ENCODE results near the gene GPR35.

DNA sequence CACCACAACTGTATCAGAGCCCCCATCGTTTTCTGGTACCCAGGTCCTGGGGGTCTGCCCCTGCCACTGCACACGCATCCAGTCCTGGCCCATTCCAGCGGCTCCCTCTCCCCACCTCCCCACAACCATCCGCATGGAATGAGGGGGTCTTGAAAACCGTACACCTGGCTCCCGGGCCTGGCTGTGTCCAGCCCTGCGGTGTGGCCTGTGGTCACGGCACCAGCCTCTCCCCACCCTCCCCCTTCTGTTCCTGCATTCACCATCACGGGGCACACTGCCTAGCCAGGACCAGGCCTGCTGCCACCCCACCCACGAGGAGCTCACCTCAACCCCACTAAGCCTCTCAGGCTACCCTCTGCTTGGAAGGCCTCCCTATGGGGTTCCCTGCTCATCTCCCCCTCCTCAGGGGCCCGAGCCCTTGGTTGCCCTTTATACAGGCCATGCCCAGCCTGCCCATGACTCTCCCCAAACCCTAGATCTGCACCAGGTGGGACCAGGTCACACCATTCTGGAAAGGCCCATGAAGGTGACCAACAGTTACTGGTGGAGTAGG lies 11.4 kb downstream of the GPR35 start:
- no peak for TF ChIP-seq POLR2A (IDR thresholded peaks at IDR 0.05; ENCODE audit: low read depth)
- TF ChIP-seq, protein P1, sequence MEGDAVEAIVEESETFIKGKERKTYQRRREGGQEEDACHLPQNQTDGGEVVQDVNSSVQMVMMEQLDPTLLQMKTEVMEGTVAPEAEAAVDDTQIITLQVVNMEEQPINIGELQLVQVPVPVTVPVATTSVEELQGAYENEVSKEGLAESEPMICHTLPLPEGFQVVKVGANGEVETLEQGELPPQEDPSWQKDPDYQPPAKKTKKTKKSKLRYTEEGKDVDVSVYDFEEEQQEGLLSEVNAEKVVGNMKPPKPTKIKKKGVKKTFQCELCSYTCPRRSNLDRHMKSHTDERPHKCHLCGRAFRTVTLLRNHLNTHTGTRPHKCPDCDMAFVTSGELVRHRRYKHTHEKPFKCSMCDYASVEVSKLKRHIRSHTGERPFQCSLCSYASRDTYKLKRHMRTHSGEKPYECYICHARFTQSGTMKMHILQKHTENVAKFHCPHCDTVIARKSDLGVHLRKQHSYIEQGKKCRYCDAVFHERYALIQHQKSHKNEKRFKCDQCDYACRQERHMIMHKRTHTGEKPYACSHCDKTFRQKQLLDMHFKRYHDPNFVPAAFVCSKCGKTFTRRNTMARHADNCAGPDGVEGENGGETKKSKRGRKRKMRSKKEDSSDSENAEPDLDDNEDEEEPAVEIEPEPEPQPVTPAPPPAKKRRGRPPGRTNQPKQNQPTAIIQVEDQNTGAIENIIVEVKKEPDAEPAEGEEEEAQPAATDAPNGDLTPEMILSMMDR (IDR thresholded peaks at IDR 0.05): no peak
- TF ChIP-seq EP300 (IDR thresholded peaks at IDR 0.05): no peak
